ENCODE data around the gene PTPRA.

Gene PTPRA

GRCh38 chr20:3081641-3082040 is 208.4 kb downstream of the PTPRA start:
- no peak for DNase-seq

GRCh38 chr20:3082306-3082951 is 209.1 kb downstream of the PTPRA start:
- DNase-seq = no peak

- DNase-seq = no peak
These were observed 210.0 kb downstream of the PTPRA start for GRCh38 chr20:3082955-3083952.

- no peak for DNase-seq
These were observed 211.2 kb downstream of the PTPRA start, which contains the start of gene AVP for GRCh38 chr20:3084283-3084985. Gene AVP (minus strand): TSS chr20:3084724. CDS start chr20:3084674, 50 bp downstream.

- no peak for DNase-seq
These were observed 211.7 kb downstream of the PTPRA start for GRCh38 chr20:3084986-3085360.

- no peak for DNase-seq
These were observed 212.3 kb downstream of the PTPRA start for GRCh38 chr20:3085571-3086072.

- DNase-seq = no peak
These were observed 214.8 kb downstream of the PTPRA start for GRCh38 chr20:3088031-3088430.

Data from activated CD4-positive, alpha-beta T cell treated with anti-CD3 and anti-CD28 coated beads, Interleukin-2, amount 50 U/mL, for 1 hour (primary cell).